ENCODE results near the gene RAB36.
A peak's percentile ranks its signal among the peaks of the same experiment; 100 is the strongest.

The RAB36 gene

GRCh38 chr22:23187211-23187610 is 41.9 kb downstream of the RAB36 start:
- DNase-seq (ENCODE audit: low spot score): peak; percentile 41
- TF ChIP-seq CTCF (IDR thresholded peaks at IDR 0.05; ENCODE audit: extremely low read depth, missing control alignments): no peak

- no peak for TF ChIP-seq CTCF (IDR thresholded peaks at IDR 0.05; ENCODE audit: extremely low read depth, missing control alignments)
- DNase-seq (ENCODE audit: low spot score): no peak
These were observed 42.8 kb downstream of the RAB36 start for GRCh38 chr22:23187871-23188700.

- TF ChIP-seq CTCF (IDR thresholded peaks at IDR 0.05; ENCODE audit: extremely low read depth, missing control alignments): no peak
- no peak for DNase-seq (ENCODE audit: low spot score)
These were observed 45.2 kb downstream of the RAB36 start for GRCh38 chr22:23190526-23190925.

- DNase-seq (ENCODE audit: low spot score): no peak
- TF ChIP-seq CTCF (IDR thresholded peaks at IDR 0.05; ENCODE audit: extremely low read depth, missing control alignments): no peak
These were observed 46.9 kb downstream of the RAB36 start for GRCh38 chr22:23192133-23192532.

- no peak for DNase-seq (ENCODE audit: low spot score)
- no peak for TF ChIP-seq CTCF (IDR thresholded peaks at IDR 0.05; ENCODE audit: extremely low read depth, missing control alignments)
These were observed 47.3 kb downstream of the RAB36 start for GRCh38 chr22:23192558-23192957.

- DNase-seq (ENCODE audit: low spot score): no peak
- no peak for TF ChIP-seq CTCF (IDR thresholded peaks at IDR 0.05; ENCODE audit: extremely low read depth, missing control alignments)
These were observed 48.0 kb downstream of the RAB36 start for GRCh38 chr22:23193196-23193827.

GRCh38 chr22:23193882-23194281 is 48.6 kb downstream of the RAB36 start:
- TF ChIP-seq CTCF (IDR thresholded peaks at IDR 0.05; ENCODE audit: extremely low read depth, missing control alignments): no peak
- DNase-seq (ENCODE audit: low spot score): no peak
